IPS-18c (cell line): ENCODE measurements around the gene MVB12B.

ENCODE experiments used
- H3K4me3 ChIP-seq: 2 replicates; pipeline ENCODE4 v1.7.0; 2013; ENCODE audit warnings: low read depth, mild to moderate bottlenecking, low read length, moderate library complexity; ENCODE audit not compliant: insufficient read depth
- H3K9me3 ChIP-seq: one replicate; pipeline ENCODE4 v1.6.1; 2013; ENCODE audit warnings: mild to moderate bottlenecking, low read length, moderate library complexity; ENCODE audit not compliant: control insufficient read depth, insufficient read depth

Gene MVB12B

GRCh38 chr9:126403397-126403796 lies 76.8 kb downstream of the MVB12B start:
- no peaks in the 10 kb centered on the region for H3K9me3 ChIP-seq
- no peak overlapping the region for H3K4me3 ChIP-seq

GRCh38 chr9:126404459-126404858 lies 77.8 kb downstream of the MVB12B start:
- H3K4me3 ChIP-seq, result no peak overlapping the region

DNA sequence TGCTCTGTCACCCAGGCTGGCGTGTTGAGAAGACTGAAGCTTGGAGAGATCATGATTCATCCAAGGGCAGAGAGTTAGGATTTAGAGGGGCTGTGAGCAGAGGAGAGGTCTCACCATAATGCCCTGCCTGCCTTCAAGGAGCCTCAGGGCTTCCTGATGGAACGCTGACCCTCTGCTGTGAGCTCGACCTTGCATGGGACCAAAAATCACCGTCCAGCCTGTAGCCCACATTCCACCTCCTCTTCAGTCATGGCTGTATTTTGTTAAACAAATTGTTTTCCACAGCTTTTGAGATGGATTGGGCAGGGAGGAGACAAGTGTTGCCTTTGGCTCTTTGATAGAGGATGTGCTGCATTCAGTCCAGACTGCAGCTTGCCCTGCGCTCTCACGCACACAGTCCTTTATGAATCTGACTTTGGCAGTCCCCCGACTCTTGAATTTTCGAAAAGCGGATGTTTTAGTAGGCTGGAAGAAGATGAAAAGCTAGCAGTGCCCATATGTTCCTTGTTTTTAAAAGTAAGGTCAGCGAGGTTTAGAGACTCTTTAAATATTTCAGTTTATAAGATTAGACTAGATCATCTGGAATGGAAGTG lies 79.5 kb downstream of the MVB12B start:
- no peak overlapping the region for H3K4me3 ChIP-seq
- no peaks in the 10 kb centered on the region for H3K9me3 ChIP-seq

More at GRCh38 chr9:126404459-126404858, 77.8 kb downstream of the MVB12B start:
- H3K9me3 ChIP-seq, result no peaks in the 10 kb centered on the region

GRCh38 chr9:126407114-126407870 lies 80.7 kb downstream of the MVB12B start:
- H3K4me3 ChIP-seq, result no peak overlapping the region
- no peaks in the 10 kb centered on the region for H3K9me3 ChIP-seq

DNA sequence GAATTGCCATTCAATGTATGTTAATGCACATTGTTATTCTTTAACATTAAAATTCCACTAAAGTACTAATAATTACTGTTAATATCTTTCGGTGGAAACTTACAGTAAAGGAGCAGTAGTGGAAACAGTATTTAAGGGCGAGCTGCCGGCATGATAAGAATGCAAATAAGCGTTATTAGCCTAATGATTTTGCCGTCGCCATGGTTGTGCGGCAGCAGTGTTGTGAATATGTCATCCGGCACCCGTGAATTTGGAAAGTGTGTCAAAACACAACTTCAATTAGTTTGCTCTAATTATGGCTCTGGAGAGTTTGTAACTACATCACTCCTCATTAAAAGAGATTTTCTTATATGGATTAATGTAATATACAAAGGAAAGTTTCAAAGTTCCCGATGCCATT lies 81.4 kb downstream of the MVB12B start:
- no peak overlapping the region for H3K4me3 ChIP-seq
- H3K9me3 ChIP-seq, result no peaks in the 10 kb centered on the region

DNA sequence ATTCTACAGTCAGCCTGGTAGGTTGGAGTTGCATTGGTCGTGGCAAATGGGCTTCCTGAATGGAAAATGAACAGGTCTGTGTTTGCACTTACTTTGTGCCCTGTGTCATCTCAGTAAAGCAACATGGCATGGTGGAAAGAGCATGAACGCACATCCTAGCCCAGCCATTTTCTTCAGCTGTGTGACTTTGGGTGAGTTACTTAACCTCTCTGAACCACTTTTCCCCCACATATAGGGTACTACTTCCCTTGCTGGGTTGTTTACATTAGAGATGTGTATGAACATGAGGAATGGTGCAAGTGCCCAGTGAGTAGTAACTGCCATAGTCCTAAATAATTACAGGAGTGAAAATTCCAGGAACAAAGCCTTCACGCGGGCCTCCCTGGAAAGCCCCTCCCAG lies 83.6 kb downstream of the MVB12B start:
- no peaks in the 10 kb centered on the region for H3K9me3 ChIP-seq
- no peak overlapping the region for H3K4me3 ChIP-seq

DNA sequence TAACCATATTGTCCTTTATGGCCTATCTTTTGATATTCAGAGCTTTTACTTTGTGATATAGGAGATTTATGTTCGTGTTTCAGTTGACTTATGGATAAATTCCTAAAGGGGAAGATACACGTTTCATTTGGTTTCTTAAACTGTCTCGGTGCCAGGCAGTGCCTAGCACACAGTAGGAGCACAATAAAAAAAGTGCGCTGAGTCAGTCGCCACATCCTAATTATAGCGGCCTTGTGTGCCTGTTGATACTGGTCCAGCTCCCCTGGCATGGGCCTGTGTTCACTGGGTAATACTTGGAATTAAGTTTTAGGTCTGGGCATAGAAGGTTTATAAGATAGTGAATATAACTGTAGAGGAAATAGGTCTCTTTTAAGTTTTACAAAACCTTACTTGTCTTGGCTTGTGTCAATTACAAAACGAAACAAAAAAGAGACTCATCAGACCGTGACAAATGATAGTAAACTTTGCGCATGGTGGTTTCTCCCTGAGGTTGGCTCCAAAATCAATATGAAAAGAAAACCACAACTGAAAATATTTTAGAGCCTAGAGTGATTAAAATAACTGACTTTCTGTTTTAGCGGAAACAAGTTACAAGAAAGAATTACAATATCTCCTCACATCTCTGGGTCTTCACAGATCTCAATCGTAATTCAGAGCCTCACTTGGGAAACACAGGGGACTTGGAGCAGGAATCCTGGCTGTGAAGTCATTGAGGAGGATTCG lies 84.8 kb downstream of the MVB12B start:
- H3K4me3 ChIP-seq, result no peak overlapping the region
- H3K9me3 ChIP-seq, result no peaks in the 10 kb centered on the region

- Histone ChIP-seq H3K4me3 (no peak overlapping the region), H3K9me3 (no peaks in the 10 kb centered on the region)
Measured at GRCh38 chr9:126411948-126412284, 85.3 kb downstream of the MVB12B start.

- no peaks in the 10 kb centered on the region for H3K9me3 ChIP-seq
- no peak overlapping the region for H3K4me3 ChIP-seq
Measured at GRCh38 chr9:126412905-126413304, 86.3 kb downstream of the MVB12B start.

DNA sequence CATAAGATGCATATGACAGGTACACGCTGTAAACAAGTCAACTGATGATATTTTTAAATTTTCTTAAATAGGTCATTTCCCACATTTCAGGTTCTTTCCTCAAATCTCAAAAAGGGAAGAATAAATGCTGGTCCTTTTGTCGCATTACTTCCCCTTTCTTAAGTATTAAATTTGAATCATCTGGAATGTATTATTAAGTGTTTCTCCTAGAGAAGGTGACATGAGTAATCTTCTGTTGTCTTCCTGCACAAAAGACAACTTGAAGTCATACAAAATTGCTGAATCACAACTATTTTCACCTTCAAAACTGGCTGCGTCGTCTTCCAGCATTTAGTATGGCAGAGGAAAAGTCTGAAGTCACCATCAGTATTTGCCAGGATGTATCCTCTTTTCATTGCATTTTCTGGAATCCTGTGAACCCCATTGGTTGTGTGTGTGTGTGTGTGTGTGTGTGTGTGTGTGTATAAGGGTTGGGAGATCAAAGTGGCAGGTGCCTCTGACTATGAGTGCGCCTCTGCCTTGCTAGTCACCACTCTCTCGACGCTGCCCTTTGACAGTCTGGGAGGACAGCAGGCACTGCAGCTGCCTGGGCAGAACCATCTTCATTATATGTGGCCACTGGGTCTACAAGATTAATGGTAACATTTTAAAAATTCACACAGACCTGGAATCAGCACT lies 86.9 kb downstream of the MVB12B start:
- Histone ChIP-seq H3K9me3 (no peaks in the 10 kb centered on the region), H3K4me3 (no peak overlapping the region)

DNA sequence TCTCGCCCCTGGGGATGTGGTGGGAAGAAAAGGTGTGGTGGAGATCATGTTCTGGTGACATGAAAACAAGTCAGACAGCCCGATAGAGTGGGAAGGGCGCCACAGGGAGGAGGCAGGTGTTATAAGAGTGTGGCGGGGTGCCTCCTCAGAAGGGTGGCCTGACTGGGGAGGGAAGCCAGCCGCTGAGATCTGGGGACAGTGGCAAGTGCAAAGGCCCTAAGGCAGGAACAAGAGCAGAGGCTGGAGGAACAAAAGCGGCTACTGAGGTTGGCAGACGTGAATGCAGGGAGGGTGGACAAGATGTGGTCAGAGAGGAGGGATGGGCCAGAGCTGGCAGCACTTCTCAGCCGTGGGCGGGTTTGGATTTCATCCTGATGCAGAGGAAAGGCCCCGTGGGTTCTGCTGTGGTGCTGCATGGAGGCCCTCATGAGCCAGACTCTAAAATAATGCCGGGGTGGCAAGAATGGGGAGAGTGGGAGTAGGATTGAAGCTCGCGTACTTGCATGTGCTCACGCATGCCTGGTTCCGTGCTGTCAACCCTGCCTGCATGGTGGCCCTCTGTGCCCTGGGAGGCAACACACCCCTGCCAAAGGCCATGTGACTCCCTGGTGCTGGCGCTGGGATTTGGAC lies 89.2 kb downstream of the MVB12B start:
- no peaks in the 10 kb centered on the region for H3K9me3 ChIP-seq

GRCh38 chr9:126417043-126417442 lies 90.4 kb downstream of the MVB12B start:
- Histone ChIP-seq H3K9me3 (no peaks in the 10 kb centered on the region), H3K4me3 (no peak overlapping the region)

More for the DNA sequence above, 89.2 kb downstream of the MVB12B start:
- no peak overlapping the region for H3K4me3 ChIP-seq

- H3K9me3 ChIP-seq, result no peaks in the 10 kb centered on the region
- no peak overlapping the region for H3K4me3 ChIP-seq
Measured at GRCh38 chr9:126417684-126418083, 91.1 kb downstream of the MVB12B start.

- Histone ChIP-seq H3K9me3 (no peaks in the 10 kb centered on the region), H3K4me3 (no peak overlapping the region)
Measured at GRCh38 chr9:126418608-126419007, 92.0 kb downstream of the MVB12B start.

DNA sequence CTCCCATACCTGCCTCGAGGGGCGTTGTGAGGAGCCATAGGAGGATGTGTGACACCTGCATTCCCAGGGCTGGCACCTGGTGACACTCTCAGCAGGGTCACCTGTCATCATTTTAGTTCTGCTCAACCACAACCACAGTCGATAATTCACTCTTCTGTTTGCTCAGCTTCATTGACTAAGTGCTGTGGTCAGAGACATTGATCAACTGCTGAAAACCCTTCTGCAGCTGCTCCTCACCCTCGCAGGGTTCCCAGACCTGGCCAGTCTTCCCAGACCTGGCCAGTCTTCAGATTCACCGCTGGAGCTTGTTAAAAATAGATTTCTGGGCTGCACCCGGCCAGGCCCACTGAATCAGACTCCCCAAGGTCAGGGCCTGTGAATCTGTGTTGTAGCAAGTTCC lies 92.8 kb downstream of the MVB12B start:
- Histone ChIP-seq H3K9me3 (no peaks in the 10 kb centered on the region), H3K4me3 (no peak overlapping the region)

GRCh38 chr9:126420135-126420534 lies 93.5 kb downstream of the MVB12B start:
- no peaks in the 10 kb centered on the region for H3K9me3 ChIP-seq
- H3K4me3 ChIP-seq, result no peak overlapping the region
